ENCODE measurements around the gene ANGPT4.
A peak's percentile ranks its signal among the peaks of the same experiment; 100 is the strongest.

Gene ANGPT4

DNA sequence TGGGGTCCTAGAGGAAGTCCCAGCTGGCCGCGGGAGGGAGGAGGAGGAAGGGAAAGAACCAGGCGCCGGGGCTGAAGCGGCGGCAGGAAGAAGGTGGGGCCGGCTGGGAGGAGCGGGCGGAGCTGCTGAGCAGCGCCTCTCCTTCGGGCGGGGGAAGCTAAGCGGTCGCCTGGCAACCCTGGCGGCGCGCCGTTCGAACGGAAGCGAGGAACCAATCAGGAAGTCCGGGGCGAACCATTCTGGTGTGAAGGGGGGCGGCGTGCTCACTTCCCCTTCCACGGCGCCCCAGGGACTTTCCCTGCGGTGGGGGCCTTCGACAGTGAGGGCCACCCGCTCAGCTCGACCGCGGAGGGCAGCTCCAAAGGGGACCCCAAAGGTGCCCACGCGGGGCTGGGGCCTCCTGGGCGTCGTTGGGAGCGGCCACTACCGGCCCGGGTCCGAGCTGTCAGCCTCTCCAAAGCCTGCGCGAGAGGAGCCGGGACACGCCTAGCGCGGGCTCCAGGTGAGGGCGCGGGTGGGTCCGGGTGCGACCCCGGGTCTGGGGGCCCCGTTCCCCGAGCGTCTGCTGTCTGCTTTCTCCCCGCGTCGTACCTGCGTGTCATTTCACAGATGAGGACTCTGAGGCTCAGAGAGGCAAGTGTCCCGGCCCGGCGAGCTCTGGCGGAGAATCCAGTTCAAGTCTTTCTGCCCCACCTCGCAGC lies 82.5 kb downstream of the ANGPT4 start, which contains the start of gene FAM110A:
Gene FAM110A, plus strand, starts transcription at position 266 of the 701 bp plus-strand sequence. CDS start 11,090 bp downstream, outside the sequence.
- H3K4me3 ChIP-seq (ENCODE audit: low read depth, low read length), result peak within 1 kb of the TSS; percentile 77
- DNase-seq (ENCODE audit: low read depth), result peak; percentile 98
- TF ChIP-seq, protein P1, sequence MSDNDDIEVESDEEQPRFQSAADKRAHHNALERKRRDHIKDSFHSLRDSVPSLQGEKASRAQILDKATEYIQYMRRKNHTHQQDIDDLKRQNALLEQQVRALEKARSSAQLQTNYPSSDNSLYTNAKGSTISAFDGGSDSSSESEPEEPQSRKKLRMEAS (IDR thresholded peaks at IDR 0.05; ENCODE audit: low read depth, low read length), result peak; percentile 70
- TF ChIP-seq MYC (IDR thresholded peaks at IDR 0.05; ENCODE audit: low read depth, low read length), result peak; percentile 80
- no peak for TF ChIP-seq CTCF (IDR thresholded peaks at IDR 0.05; ENCODE audit: low read depth, low read length)
- peak; percentile 40 for TF ChIP-seq POLR2A (IDR thresholded peaks at IDR 0.05; ENCODE audit: extremely low read depth, insufficient read length)

DNA sequence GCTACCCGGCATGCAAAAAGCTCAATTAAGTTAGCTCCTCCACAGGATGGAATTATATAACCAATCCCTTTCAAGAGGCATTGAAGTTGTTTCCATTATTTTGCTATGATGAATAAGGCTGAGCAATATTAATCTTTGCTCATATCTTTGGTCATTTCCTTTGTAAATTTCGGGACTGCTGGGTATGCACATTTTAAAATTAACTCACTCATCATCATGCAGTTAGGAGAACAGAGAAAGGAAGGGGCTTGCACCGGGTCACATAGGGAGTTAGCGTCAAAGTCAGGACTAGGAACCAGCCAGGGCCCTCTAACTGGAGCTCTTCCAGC lies 83.0 kb downstream of the ANGPT4 start:
- peak overlapping the region; percentile 50 for H3K4me3 ChIP-seq (ENCODE audit: low read depth, low read length)
- TF ChIP-seq POLR2A (IDR thresholded peaks at IDR 0.05; ENCODE audit: extremely low read depth, insufficient read length), result no peak
- TF ChIP-seq, protein P1 (IDR thresholded peaks at IDR 0.05; ENCODE audit: low read depth, low read length), result no peak
- TF ChIP-seq MYC (IDR thresholded peaks at IDR 0.05; ENCODE audit: low read depth, low read length), result no peak
- TF ChIP-seq CTCF (IDR thresholded peaks at IDR 0.05; ENCODE audit: low read depth, low read length), result no peak
- no peak for DNase-seq (ENCODE audit: low read depth)

DNA sequence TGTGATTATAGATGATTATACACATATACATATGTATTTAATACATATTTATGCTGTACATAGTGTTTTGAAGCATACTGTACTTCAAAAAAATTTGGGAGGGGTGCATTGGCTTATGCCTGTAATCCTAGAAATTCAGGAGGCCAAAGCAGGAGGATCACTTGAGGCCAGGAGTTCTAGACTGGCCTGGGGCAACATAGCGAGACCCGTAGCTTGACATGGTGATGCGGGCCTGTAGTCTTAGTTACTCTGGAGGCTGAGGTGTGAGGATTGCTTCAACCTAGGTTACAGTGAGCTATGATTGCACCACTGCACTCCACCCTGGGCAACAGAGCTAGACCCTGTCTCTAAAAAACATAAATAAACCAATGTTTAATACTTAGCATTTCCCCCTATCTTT lies 84.2 kb downstream of the ANGPT4 start:
- DNase-seq (ENCODE audit: low read depth), result no peak
- TF ChIP-seq MYC (IDR thresholded peaks at IDR 0.05; ENCODE audit: low read depth, low read length) (no peak), POLR2A (IDR thresholded peaks at IDR 0.05; ENCODE audit: extremely low read depth, insufficient read length) (no peak), CTCF (IDR thresholded peaks at IDR 0.05; ENCODE audit: low read depth, low read length) (no peak)
- TF ChIP-seq, protein P1 (IDR thresholded peaks at IDR 0.05; ENCODE audit: low read depth, low read length), result no peak
- no peak overlapping the region for H3K4me3 ChIP-seq (ENCODE audit: low read depth, low read length)

DNA sequence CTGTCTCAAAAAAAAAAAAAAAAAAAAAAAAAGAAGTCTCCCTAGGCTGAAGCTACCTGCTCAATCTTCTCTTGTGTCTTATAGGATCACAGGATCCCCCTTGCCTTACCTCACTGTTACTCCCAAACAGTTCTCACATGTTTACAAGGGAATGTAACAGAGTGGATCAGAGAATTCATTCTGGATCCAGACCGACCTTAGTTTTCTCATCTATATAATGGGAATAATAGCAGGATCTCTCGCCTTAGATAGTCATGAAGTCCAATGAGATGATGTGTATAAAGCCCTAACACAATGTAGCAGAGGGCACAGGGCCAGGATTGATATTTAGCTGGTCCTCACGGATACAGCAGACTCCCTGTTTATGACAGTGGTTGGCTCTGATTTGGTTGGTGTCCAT lies 84.9 kb downstream of the ANGPT4 start:
- H3K4me3 ChIP-seq (ENCODE audit: low read depth, low read length), result no peak overlapping the region
- TF ChIP-seq, protein P1 (IDR thresholded peaks at IDR 0.05; ENCODE audit: low read depth, low read length), result no peak
- TF ChIP-seq POLR2A (IDR thresholded peaks at IDR 0.05; ENCODE audit: extremely low read depth, insufficient read length), result no peak
- TF ChIP-seq CTCF (IDR thresholded peaks at IDR 0.05; ENCODE audit: low read depth, low read length), result no peak
- TF ChIP-seq MYC (IDR thresholded peaks at IDR 0.05; ENCODE audit: low read depth, low read length), result no peak

GRCh38 chr20:830011-830521 lies 86.1 kb downstream of the ANGPT4 start:
- H3K4me3 ChIP-seq (ENCODE audit: low read depth, low read length), result no peak overlapping the region
- no peak for TF ChIP-seq MYC (IDR thresholded peaks at IDR 0.05; ENCODE audit: low read depth, low read length)
- TF ChIP-seq POLR2A (IDR thresholded peaks at IDR 0.05; ENCODE audit: extremely low read depth, insufficient read length), result no peak
- TF ChIP-seq, protein P1 (IDR thresholded peaks at IDR 0.05; ENCODE audit: low read depth, low read length), result no peak
- no peak for TF ChIP-seq CTCF (IDR thresholded peaks at IDR 0.05; ENCODE audit: low read depth, low read length)
- no peak for DNase-seq (ENCODE audit: low read depth)

More for the DNA sequence above, 84.9 kb downstream of the ANGPT4 start:
- no peak for DNase-seq (ENCODE audit: low read depth)
